ENCODE data around the gene C2CD2. TPM values are rescaled to one million over a fixed set of nuclear protein-coding genes. Genes with fewer than 3 reads are reported as not detected.

Gene C2CD2
- total RNA-seq, 4 donors from 2014 or later = 3.0 to 15.7 (median 7.4) TPM

- Histone ChIP-seq H3K36me3 (no peaks in the 10 kb centered on the region), H3K4me3 (peak overlapping the region; percentile 57 to 79 (median 66)), H3K4me1 (peaks cover 4 to 18% (median 12%) of the 10 kb centered on the region in 4 donors), H3K9me3 (no peaks in the 10 kb centered on the region), H3K27me3 (no peaks in the 10 kb centered on the region), H3K27ac (peak overlapping the region; percentile 51 to 76 (median 74))
- in situ Hi-C loops (cut with MboI; ENCODE audit: low pct_ligation_motif_present in 1 of 4, low pct_unique_long_range_greater_than_20kb in 1 of 4, low sequenced_read_pairs in 3 of 4) (no loop called here), intact Hi-C loops (cut with DNase I; ENCODE audit: low total_unique reads) (no loop called here)
- TF ChIP-seq CTCF (IDR thresholded peaks at IDR 0.05) = no peak
- no peak for TF ChIP-seq POLR2A (IDR thresholded peaks at IDR 0.05)
- TF ChIP-seq POLR2AphosphoS5 (IDR thresholded peaks at IDR 0.05) = no peak
- no peak for TF ChIP-seq EP300 (IDR thresholded peaks at IDR 0.05; ENCODE audit: low read depth)
- WGBS, 2 donors (ENCODE audit: low coverage in 1 of 2) = 0 to 8% methylated on average over 7 to 30 of the region's 48 CpGs
- peak; percentile 61 for DNase-seq
Observed at GRCh38 chr21:41877901-41878830, 75.7 kb downstream of the C2CD2 start.

- no peak overlapping the region for H3K27ac ChIP-seq
- no peaks in the 10 kb centered on the region for H3K27me3 ChIP-seq
- H3K4me3 ChIP-seq = peak overlapping the region in 1 of 4 donors; percentile 79
- no peaks in the 10 kb centered on the region for H3K36me3 ChIP-seq
- H3K9me3 ChIP-seq = no peaks in the 10 kb centered on the region
- intact Hi-C loops (cut with DNase I; ENCODE audit: low total_unique reads) = no loop called here
- DNase-seq = no peak
- 87% methylated on average over 7 to 11 of the region's 11 CpGs for WGBS, 2 donors (ENCODE audit: low coverage in 1 of 2)
- peaks cover 4 to 18% (median 12%) of the 10 kb centered on the region in 4 donors for H3K4me1 ChIP-seq
- in situ Hi-C loops (cut with MboI; ENCODE audit: low pct_ligation_motif_present in 1 of 4, low pct_unique_long_range_greater_than_20kb in 1 of 4, low sequenced_read_pairs in 3 of 4) = no loop called here
- TF ChIP-seq CTCF (IDR thresholded peaks at IDR 0.05) = no peak
Observed at GRCh38 chr21:41876928-41877652, 76.7 kb downstream of the C2CD2 start.

GRCh38 chr21:41876396-41876795, 77.4 kb downstream of the C2CD2 start:
- H3K27ac ChIP-seq = no peak overlapping the region
- TF ChIP-seq CTCF (IDR thresholded peaks at IDR 0.05) (no peak), POLR2AphosphoS5 (IDR thresholded peaks at IDR 0.05) (no peak), EP300 (IDR thresholded peaks at IDR 0.05; ENCODE audit: low read depth) (no peak), POLR2A (IDR thresholded peaks at IDR 0.05) (no peak)
- no peak overlapping the region for H3K4me3 ChIP-seq
- in situ Hi-C loops (cut with MboI; ENCODE audit: low pct_ligation_motif_present in 1 of 4, low pct_unique_long_range_greater_than_20kb in 1 of 4, low sequenced_read_pairs in 3 of 4) (no loop called here), intact Hi-C loops (cut with DNase I; ENCODE audit: low total_unique reads) (no loop called here)
- no peaks in the 10 kb centered on the region for H3K36me3 ChIP-seq
- no peaks in the 10 kb centered on the region for H3K9me3 ChIP-seq
- WGBS, 2 donors (ENCODE audit: low coverage in 1 of 2) = 88% methylated on average over 4 of the region's 8 CpGs; no CpG with 5 or more reads in 1 of the 2 donors
- peaks cover 4 to 18% (median 12%) of the 10 kb centered on the region in 4 donors for H3K4me1 ChIP-seq
- DNase-seq = no peak
- no peaks in the 10 kb centered on the region for H3K27me3 ChIP-seq

- no peaks in the 10 kb centered on the region for H3K27me3 ChIP-seq
- H3K36me3 ChIP-seq = no peaks in the 10 kb centered on the region
- H3K9me3 ChIP-seq = no peaks in the 10 kb centered on the region
- no peak overlapping the region for H3K4me3 ChIP-seq
- no peak overlapping the region for H3K27ac ChIP-seq
- DNase-seq = no peak
- in situ Hi-C loops (cut with MboI; ENCODE audit: low pct_ligation_motif_present in 1 of 4, low pct_unique_long_range_greater_than_20kb in 1 of 4, low sequenced_read_pairs in 3 of 4) = no loop called here
- H3K4me1 ChIP-seq = peaks cover 4 to 17% (median 11%) of the 10 kb centered on the region in 4 donors
- TF ChIP-seq CTCF (IDR thresholded peaks at IDR 0.05) (no peak), POLR2A (IDR thresholded peaks at IDR 0.05) (no peak), EP300 (IDR thresholded peaks at IDR 0.05; ENCODE audit: low read depth) (no peak), POLR2AphosphoS5 (IDR thresholded peaks at IDR 0.05) (no peak)
- intact Hi-C loops (cut with DNase I; ENCODE audit: low total_unique reads) = no loop called here
- 97% methylated on average over 8 of the region's 8 CpGs; no CpG with 5 or more reads in 1 of the 2 donors for WGBS, 2 donors (ENCODE audit: low coverage in 1 of 2)
Observed at GRCh38 chr21:41875086-41875485, 78.7 kb downstream of the C2CD2 start.

All from transverse colon (tissue), 4 donors.